Mesothelial cell of epicardium (in vitro differentiated cells): ENCODE data around the gene FGF11. TPM values are rescaled to one million over a fixed set of nuclear protein-coding genes. Genes with fewer than 3 reads are reported as not detected.
A peak's percentile ranks its signal among the peaks of the same experiment; 100 is the strongest.
"Not testable (repeated sequence)": the region's sequence is repeated elsewhere in the genome, so short reads cannot be mapped to it uniquely, and the experiment has no call there.

Experiments used
- DNase-seq, 2 experiments: peaks; one replicate each; pipeline ENCODE4 v3.0.0; 2021; ENCODE audit warnings: low spot score in 2 of 2; ENCODE audit not compliant: unreplicated experiment in 2 of 2
- H3K27ac Mint-ChIP-seq: 2 replicates; pipeline ENCODE4 v1.8.0; 2021; ENCODE audit warnings: mixed read lengths
- H3K27me3 Mint-ChIP-seq: 2 replicates; pipeline ENCODE4 v1.8.0; 2021; ENCODE audit warnings: low read depth, mixed read lengths
- H3K36me3 Mint-ChIP-seq: 2 replicates; pipeline ENCODE4 v1.8.0; 2021; ENCODE audit warnings: mixed read lengths
- H3K4me1 Mint-ChIP-seq: 2 replicates; pipeline ENCODE4 v1.8.0; 2021; ENCODE audit warnings: mixed read lengths
- H3K4me3 Mint-ChIP-seq: 2 replicates; pipeline ENCODE4 v1.8.0; 2021; ENCODE audit warnings: mild to moderate bottlenecking, moderate library complexity, mixed read lengths
- H3K9me3 Mint-ChIP-seq: 2 replicates; pipeline ENCODE4 v1.8.0; 2021; ENCODE audit warnings: mixed read lengths
- total RNA-seq: library from RNA; stranded (reverse); gene quantifications from 3 replicates; pipeline ENCODE4 v1.2.1, GENCODE V29; 2021
- TF ChIP-seq, protein P1 (sequence below): fragments of 200-600 bp; sonication (generic); IDR thresholded peaks from one replicate; pipeline ENCODE4 v1.5.0; 2021; ENCODE audit warnings: antibody characterized with exemption; ENCODE audit not compliant: unreplicated experiment

Gene FGF11
- total RNA-seq, 1 donor from 2014 or later: 26.8 TPM

- TF ChIP-seq, protein P1, sequence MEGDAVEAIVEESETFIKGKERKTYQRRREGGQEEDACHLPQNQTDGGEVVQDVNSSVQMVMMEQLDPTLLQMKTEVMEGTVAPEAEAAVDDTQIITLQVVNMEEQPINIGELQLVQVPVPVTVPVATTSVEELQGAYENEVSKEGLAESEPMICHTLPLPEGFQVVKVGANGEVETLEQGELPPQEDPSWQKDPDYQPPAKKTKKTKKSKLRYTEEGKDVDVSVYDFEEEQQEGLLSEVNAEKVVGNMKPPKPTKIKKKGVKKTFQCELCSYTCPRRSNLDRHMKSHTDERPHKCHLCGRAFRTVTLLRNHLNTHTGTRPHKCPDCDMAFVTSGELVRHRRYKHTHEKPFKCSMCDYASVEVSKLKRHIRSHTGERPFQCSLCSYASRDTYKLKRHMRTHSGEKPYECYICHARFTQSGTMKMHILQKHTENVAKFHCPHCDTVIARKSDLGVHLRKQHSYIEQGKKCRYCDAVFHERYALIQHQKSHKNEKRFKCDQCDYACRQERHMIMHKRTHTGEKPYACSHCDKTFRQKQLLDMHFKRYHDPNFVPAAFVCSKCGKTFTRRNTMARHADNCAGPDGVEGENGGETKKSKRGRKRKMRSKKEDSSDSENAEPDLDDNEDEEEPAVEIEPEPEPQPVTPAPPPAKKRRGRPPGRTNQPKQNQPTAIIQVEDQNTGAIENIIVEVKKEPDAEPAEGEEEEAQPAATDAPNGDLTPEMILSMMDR: no peak
- H3K4me1 Mint-ChIP-seq: peaks cover 19% of the 10 kb centered on the region
- H3K27ac Mint-ChIP-seq: peak overlapping the region; percentile 76
- H3K9me3 Mint-ChIP-seq: no peaks in the 10 kb centered on the region
- H3K27me3 Mint-ChIP-seq: no peaks in the 10 kb centered on the region
- DNase-seq: no peak
- no peak overlapping the region for H3K4me3 Mint-ChIP-seq
- H3K36me3 Mint-ChIP-seq: peaks cover 3% of the 10 kb centered on the region
Measured at GRCh38 chr17:7471729-7472128, 32.4 kb downstream of the FGF11 start.

- H3K4me1 Mint-ChIP-seq: peaks cover 32% of the 10 kb centered on the region
- H3K9me3 Mint-ChIP-seq, H3K4me3 Mint-ChIP-seq, H3K27ac Mint-ChIP-seq, H3K36me3 Mint-ChIP-seq, H3K27me3 Mint-ChIP-seq, DNase-seq: not testable (repeated sequence)
Measured at GRCh38 chr17:7474767-7475166, 35.5 kb downstream of the FGF11 start.

- H3K27ac Mint-ChIP-seq: peak overlapping the region; percentile 98
- peak overlapping the region; percentile 87 for H3K4me3 Mint-ChIP-seq
Measured at GRCh38 chr17:7475764-7476422, 36.6 kb downstream of the FGF11 start.

DNA sequence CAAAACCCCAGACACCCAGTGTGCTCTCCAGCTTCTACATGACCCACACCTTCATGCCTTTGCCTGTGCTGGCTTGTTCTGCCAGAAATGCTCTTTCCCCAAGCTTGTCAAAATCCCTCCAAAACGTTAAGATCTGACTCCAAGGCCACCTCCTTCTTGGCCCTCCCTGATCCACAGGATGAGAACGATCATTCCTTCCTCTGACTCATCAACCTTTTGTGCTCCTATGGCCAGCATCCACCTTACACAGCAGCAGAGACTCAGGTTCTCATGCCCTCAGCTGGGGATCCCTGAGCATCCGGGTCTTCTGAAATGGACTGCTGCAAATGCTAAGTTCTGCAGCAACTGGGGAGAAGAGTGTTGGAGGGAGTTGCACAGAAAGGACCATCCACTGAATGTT is 37.2 kb downstream of the FGF11 start:
- DNase-seq: no peak
- Mint-ChIP-seq H3K27me3 (no peaks in the 10 kb centered on the region), H3K4me3 (peak overlapping the region; percentile 87), H3K4me1 (peaks cover 43% of the 10 kb centered on the region), H3K27ac (peak overlapping the region; percentile 98), H3K9me3 (no peaks in the 10 kb centered on the region), H3K36me3 (no peaks in the 10 kb centered on the region)
- TF ChIP-seq, protein P1: no peak

More at GRCh38 chr17:7475764-7476422, 36.6 kb downstream of the FGF11 start:
- DNase-seq: no peak
- no peaks in the 10 kb centered on the region for H3K9me3 Mint-ChIP-seq
- peaks cover 40% of the 10 kb centered on the region for H3K4me1 Mint-ChIP-seq
- no peaks in the 10 kb centered on the region for H3K27me3 Mint-ChIP-seq
- TF ChIP-seq, protein P1: no peak
- H3K36me3 Mint-ChIP-seq: no peaks in the 10 kb centered on the region

GRCh38 chr17:7476951-7477350 is 37.6 kb downstream of the FGF11 start:
- no peak for DNase-seq
- H3K4me3 Mint-ChIP-seq: peak overlapping the region; percentile 87
- H3K27me3 Mint-ChIP-seq: no peaks in the 10 kb centered on the region
- no peaks in the 10 kb centered on the region for H3K36me3 Mint-ChIP-seq
- H3K9me3 Mint-ChIP-seq: no peaks in the 10 kb centered on the region
- peaks cover 47% of the 10 kb centered on the region for H3K4me1 Mint-ChIP-seq
- TF ChIP-seq, protein P1: no peak
- peak overlapping the region; percentile 98 for H3K27ac Mint-ChIP-seq

- DNase-seq: peak; percentile 47 to 74
- Mint-ChIP-seq H3K4me3 (peak overlapping the region; percentile 87), H3K9me3 (no peaks in the 10 kb centered on the region), H3K36me3 (no peaks in the 10 kb centered on the region), H3K27ac (peak overlapping the region; percentile 98), H3K4me1 (peaks cover 53% of the 10 kb centered on the region), H3K27me3 (no peaks in the 10 kb centered on the region)
- TF ChIP-seq, protein P1: no peak
Measured at GRCh38 chr17:7477392-7478275, 38.3 kb downstream of the FGF11 start.
